ENCODE data around the gene SH3BGRL2. TPM values are rescaled to one million over a fixed set of nuclear protein-coding genes. Genes with fewer than 3 reads are reported as not detected.

The SH3BGRL2 gene
- total and polyA plus RNA-seq, 2 of the 4 experiments (the other 2 are of a cell fraction): 2.4 to 5.6 TPM

DNA sequence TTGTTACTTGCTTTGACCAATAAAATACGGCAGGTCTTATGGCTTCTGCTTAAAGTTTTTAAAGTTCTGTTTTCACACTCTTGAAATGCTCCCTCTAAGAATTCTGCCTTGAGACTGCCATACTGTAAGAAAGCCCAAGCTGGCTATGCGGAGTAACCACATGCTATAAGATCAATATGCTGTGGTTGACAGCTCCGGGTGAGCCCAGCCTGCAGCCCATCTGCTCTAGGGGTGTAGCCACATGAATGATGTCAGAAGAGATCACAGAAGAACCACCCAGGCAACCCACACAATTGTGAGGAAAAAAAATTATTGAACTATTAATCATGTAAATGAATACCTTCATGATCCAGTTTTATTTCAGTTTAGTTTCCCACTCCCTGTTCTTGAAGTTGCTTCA lies 26.1 kb upstream of the SH3BGRL2 start:
- no peak overlapping the region for H3K23ac ChIP-seq (ENCODE audit: low read depth, low read length)
- no peak overlapping the region; the same call in 1 of the 2 replicates for H3K4ac ChIP-seq (ENCODE audit: low read depth, low read length)
- ChIA-PET CTCF (no interaction called here), POLR2A (ENCODE audit: unreplicated experiment) (no interaction called here)
- in situ Hi-C loops (cut with MboI; ENCODE audit: low sequenced_read_pairs) (no loop called here), intact Hi-C loops (cut with micrococcal nuclease) (no loop called here), dilution Hi-C loops (cut with HindIII; ENCODE audit: low sequenced_read_pairs, unreplicated experiment) (no loop called here)
- H3K56ac ChIP-seq (ENCODE audit: extremely low read depth, insufficient read depth, low read length): no peak overlapping the region
- H2AFZ ChIP-seq (replicated peaks; ENCODE audit: low read length, poor library complexity): no peak overlapping the region
- H4K20me1 ChIP-seq (ENCODE audit: insufficient read depth, low read length): no peaks in the 10 kb centered on the region
- peak overlapping the region; percentile 35; the same call in 1 of the 2 replicates for H2BK120ac ChIP-seq (ENCODE audit: low read depth, low read length)
- no CpG with 5 or more reads among the region's 3 CpGs for WGBS, 2 experiments (ENCODE audit: extremely low coverage in 2 of 2, insufficient read length in 1 of 2)
- no peak overlapping the region for H3K18ac ChIP-seq (ENCODE audit: low read depth, low read length)
- ATAC-seq (ENCODE audit: low read depth) (no peak), DNase-seq (peak; percentile 43)
- BruUV-seq (replicated peaks): no TSS peak
- peak overlapping the region in 1 of 2 experiments; percentile 32; a peak in 2 of 4 replicates for H4K8ac ChIP-seq (ENCODE audit: low read depth in 2 of 2, low read length in 2 of 2)
- no peak for TF ChIP-seq CHD1 (IDR thresholded peaks at IDR 0.05; ENCODE audit: low read depth, low read length)
- TF ChIP-seq, protein P1, sequence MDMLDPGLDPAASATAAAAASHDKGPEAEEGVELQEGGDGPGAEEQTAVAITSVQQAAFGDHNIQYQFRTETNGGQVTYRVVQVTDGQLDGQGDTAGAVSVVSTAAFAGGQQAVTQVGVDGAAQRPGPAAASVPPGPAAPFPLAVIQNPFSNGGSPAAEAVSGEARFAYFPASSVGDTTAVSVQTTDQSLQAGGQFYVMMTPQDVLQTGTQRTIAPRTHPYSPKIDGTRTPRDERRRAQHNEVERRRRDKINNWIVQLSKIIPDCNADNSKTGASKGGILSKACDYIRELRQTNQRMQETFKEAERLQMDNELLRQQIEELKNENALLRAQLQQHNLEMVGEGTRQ (IDR thresholded peaks at IDR 0.05; ENCODE audit: low read depth, low read length): no peak
- no peak overlapping the region for H2AK9ac ChIP-seq (replicated peaks; ENCODE audit: low read depth, low read length, poor library complexity)
- peaks cover 13% of the 10 kb centered on the region for H3K4me1 ChIP-seq (ENCODE audit: control insufficient read depth, insufficient read depth, low read length)
- H2BK5ac ChIP-seq (ENCODE audit: low read depth, low read length, poor library complexity, severe bottlenecking): no peak overlapping the region
- H3K27me3 ChIP-seq (ENCODE audit: control insufficient read depth, insufficient read depth, low read length): no peaks in the 10 kb centered on the region
- H2BK20ac ChIP-seq (ENCODE audit: low read depth, low read length): 0 out of 2 replicates have a peak overlapping the region, but pooled peaks have one; percentile 27
- no peak overlapping the region for H3K4me3 ChIP-seq (ENCODE audit: insufficient read depth, low read depth, low read length)
- H4K5ac ChIP-seq (ENCODE audit: low read depth, low read length): no peak overlapping the region
- no peak overlapping the region for H3K14ac ChIP-seq (replicated peaks; ENCODE audit: low read depth, low read length)
- H3K36me3 ChIP-seq (ENCODE audit: control insufficient read depth, insufficient read depth, low read length): no peaks in the 10 kb centered on the region
- H2BK15ac ChIP-seq (ENCODE audit: low read depth, low read length): 0 out of 3 replicates have a peak overlapping the region, but pooled peaks have one; percentile 34
- H4K91ac ChIP-seq (ENCODE audit: insufficient read depth, low read depth, low read length): peak overlapping the region; percentile 36; the same call in 1 of the 2 replicates
- no peaks in the 10 kb centered on the region for H3K9me3 ChIP-seq (ENCODE audit: control insufficient read depth, insufficient read depth, low read length)
- no peaks in the 10 kb centered on the region for H3K79me1 ChIP-seq (ENCODE audit: low read depth in 1 of 2, low read length in 2 of 2)
- H2AK5ac ChIP-seq (ENCODE audit: low read depth, low read length): no peak overlapping the region; the same call in 1 of the 2 replicates
- H3K9ac ChIP-seq (ENCODE audit: low read depth, low read length): no peak overlapping the region
- H3K4me2 ChIP-seq (ENCODE audit: low read depth, low read length): no peak overlapping the region
- peaks cover 6% of the 10 kb centered on the region; the same call in 1 of the 2 replicates for H3K9me1 ChIP-seq (ENCODE audit: insufficient read depth, low read length)
- H3K27ac ChIP-seq (ENCODE audit: insufficient read depth, low read length): no peak overlapping the region

All from IMR-90 (cell line).